Esophagus (tissue), 2 donors: ENCODE data around the gene AFF4. TPM values are rescaled to one million over a fixed set of nuclear protein-coding genes. Genes with fewer than 3 reads are reported as not detected.
"Not testable (repeated sequence)": the region's sequence is repeated elsewhere in the genome, so short reads cannot be mapped to it uniquely, and the experiment has no call there.

Experiments
- H3K27ac ChIP-seq, 2 donors: one replicate each; pipeline ENCODE4 v1.5.1; 2013; ENCODE audit warnings: low read depth in 2 of 2, mild to moderate bottlenecking in 2 of 2, inconsistent platforms in 1 of 2, low read length in 1 of 2, moderate library complexity in 1 of 2
- H3K27me3 ChIP-seq, 2 donors: one replicate each; pipeline ENCODE4 v1.6.1; 2013; ENCODE audit warnings: low read length in 2 of 2, control low read depth in 1 of 2, mild to moderate bottlenecking in 1 of 2; ENCODE audit not compliant: insufficient read depth in 2 of 2, control insufficient read depth in 1 of 2
- H3K36me3 ChIP-seq, 2 donors: one replicate each; pipeline ENCODE4 v1.6.1; 2013; ENCODE audit warnings: low read length in 1 of 2; ENCODE audit not compliant: control insufficient read depth in 2 of 2, insufficient read depth in 2 of 2
- H3K4me1 ChIP-seq, 2 donors: one replicate each; pipeline ENCODE4 v1.6.1; 2013; ENCODE audit warnings: low read length in 1 of 2; ENCODE audit not compliant: control insufficient read depth in 2 of 2, insufficient read depth in 2 of 2
- H3K4me3 ChIP-seq, 2 donors: one replicate each; pipeline ENCODE4 v1.5.1; 2013; ENCODE audit warnings: low read length in 2 of 2, mild to moderate bottlenecking in 2 of 2, low read depth in 1 of 2, moderate library complexity in 1 of 2
- H3K9me3 ChIP-seq, 2 donors: one replicate each; pipeline ENCODE4 v1.6.1; 2013; ENCODE audit warnings: mild to moderate bottlenecking in 2 of 2, low read depth in 1 of 2, low read length in 1 of 2, moderate library complexity in 1 of 2; ENCODE audit not compliant: control insufficient read depth in 2 of 2, insufficient read depth in 1 of 2
- WGBS, 2 donors: extraction: QIAGEN DNeasy Blood & Tissue Kit; methylation state at CpG; one replicate each; pipeline ENCODE4 v1.1.7; 2013; 5-methylcytosine and 5-hydroxymethylcytosine counted together
- polyA plus RNA-seq, 2 donors: library from polyadenylated mRNA; stranded (reverse); fragments of 200-250 nt; gene quantifications; one replicate each; pipeline ENCODE4 v1.2.3, GENCODE V29; 2013
- donor health status: healthy with polysubstance abuse.
- donor health status: Bipolar disorder and iron deficiency.

Gene AFF4
- polyA plus RNA-seq: 10 to 100 TPM; 10.4 to 12.6 TPM

- Histone ChIP-seq H3K36me3 (no peaks in the 10 kb centered on the region), H3K4me3 (peak within 1 kb of the TSS; percentile 72 to 86), H3K9me3 (no peaks in the 10 kb centered on the region), H3K27me3 (no peaks in the 10 kb centered on the region), H3K27ac (peak within 1 kb of the TSS; percentile 100), H3K4me1 (peaks cover 0 to 2% of the 10 kb centered on the region in 2 donors)
- WGBS, 2 donors: 0 to 1% methylated on average over 65 to 98 of the region's 98 CpGs
Observed at GRCh38 chr5:132963171-132964104, at the start of gene AFF4. AFF4 (minus strand) TSS chr5:132963634; CDS start chr5:132937189, 26,445 bp downstream.

GRCh38 chr5:133008455-133008854 is 45.0 kb upstream of the AFF4 start:
- H3K27me3 ChIP-seq, H3K4me3 ChIP-seq, H3K27ac ChIP-seq, H3K36me3 ChIP-seq, H3K9me3 ChIP-seq, H3K4me1 ChIP-seq: not testable (repeated sequence)
- WGBS, 2 donors: 78 to 81% methylated on average over 6 of the region's 6 CpGs

- Histone ChIP-seq H3K4me3 (no peak overlapping the region), H3K27me3 (no peaks in the 10 kb centered on the region), H3K36me3 (peaks cover 0 to 5% of the 10 kb centered on the region in 2 donors), H3K27ac (no peak overlapping the region), H3K9me3 (no peaks in the 10 kb centered on the region), H3K4me1 (no peaks in the 10 kb centered on the region)
- WGBS, 2 donors: 59 to 75% methylated on average over 1 of the region's 1 CpG
Observed at GRCh38 chr5:133006653-133007052, 43.2 kb upstream of the AFF4 start.

GRCh38 chr5:132999246-132999645 is 35.8 kb upstream of the AFF4 start:
- WGBS, 2 donors: 38 to 58% methylated on average over 2 of the region's 2 CpGs
- Histone ChIP-seq H3K9me3 (no peaks in the 10 kb centered on the region), H3K27ac (no peak overlapping the region), H3K27me3 (no peaks in the 10 kb centered on the region), H3K36me3 (no peaks in the 10 kb centered on the region), H3K4me1 (no peaks in the 10 kb centered on the region), H3K4me3 (no peak overlapping the region)

GRCh38 chr5:132998556-132998955 is 35.1 kb upstream of the AFF4 start:
- Histone ChIP-seq H3K4me1 (no peaks in the 10 kb centered on the region), H3K27me3 (no peaks in the 10 kb centered on the region), H3K9me3 (no peaks in the 10 kb centered on the region), H3K27ac (no peak overlapping the region), H3K36me3 (no peaks in the 10 kb centered on the region), H3K4me3 (no peak overlapping the region)
- WGBS, 2 donors: 95 to 100% methylated on average over 2 of the region's 2 CpGs

GRCh38 chr5:132996307-132996706 is 32.9 kb upstream of the AFF4 start:
- no peaks in the 10 kb centered on the region for H3K27me3 ChIP-seq
- no peaks in the 10 kb centered on the region for H3K9me3 ChIP-seq
- no peaks in the 10 kb centered on the region for H3K36me3 ChIP-seq
- no peak overlapping the region for H3K4me3 ChIP-seq
- 63 to 73% methylated on average over 1 of the region's 1 CpG for WGBS, 2 donors
- H3K4me1 ChIP-seq: no peaks in the 10 kb centered on the region
- no peak overlapping the region for H3K27ac ChIP-seq

GRCh38 chr5:132987531-132988408 is 24.3 kb upstream of the AFF4 start:
- Histone ChIP-seq H3K36me3 (no peaks in the 10 kb centered on the region), H3K9me3 (no peaks in the 10 kb centered on the region), H3K4me3 (no peak overlapping the region), H3K27me3 (no peaks in the 10 kb centered on the region), H3K4me1 (no peaks in the 10 kb centered on the region), H3K27ac (no peak overlapping the region)
- 84 to 91% methylated on average over 28 of the region's 28 CpGs for WGBS, 2 donors

GRCh38 chr5:132982971-132983370 is 19.5 kb upstream of the AFF4 start:
- not testable (repeated sequence) for H3K9me3 ChIP-seq, H3K27ac ChIP-seq, H3K4me3 ChIP-seq, H3K36me3 ChIP-seq, H3K27me3 ChIP-seq, H3K4me1 ChIP-seq
- WGBS, 2 donors: 91% methylated on average over 8 to 29 of the region's 30 CpGs

- Histone ChIP-seq H3K27ac (no peak overlapping the region), H3K4me1 (no peaks in the 10 kb centered on the region), H3K4me3 (no peak overlapping the region), H3K27me3 (no peaks in the 10 kb centered on the region), H3K9me3 (no peaks in the 10 kb centered on the region), H3K36me3 (no peaks in the 10 kb centered on the region)
- 88 to 91% methylated on average over 3 of the region's 3 CpGs for WGBS, 2 donors
Observed at GRCh38 chr5:132981288-132981687, 17.9 kb upstream of the AFF4 start.
